ENCODE measurements around the gene HCFC1.

HCFC1 gene

GRCh38 chrX:153930011-153930910 lies 41.4 kb downstream of the HCFC1 start:
- peaks cover 6% of the 10 kb centered on the region for H3K36me3 Mint-ChIP-seq
- H3K27me3 Mint-ChIP-seq = no peaks in the 10 kb centered on the region
- H3K9me3 Mint-ChIP-seq = no peaks in the 10 kb centered on the region
- peaks cover 20% of the 10 kb centered on the region for H3K4me1 Mint-ChIP-seq
- no peak overlapping the region for H3K4me3 Mint-ChIP-seq
- no peak overlapping the region for H3K27ac Mint-ChIP-seq

DNA sequence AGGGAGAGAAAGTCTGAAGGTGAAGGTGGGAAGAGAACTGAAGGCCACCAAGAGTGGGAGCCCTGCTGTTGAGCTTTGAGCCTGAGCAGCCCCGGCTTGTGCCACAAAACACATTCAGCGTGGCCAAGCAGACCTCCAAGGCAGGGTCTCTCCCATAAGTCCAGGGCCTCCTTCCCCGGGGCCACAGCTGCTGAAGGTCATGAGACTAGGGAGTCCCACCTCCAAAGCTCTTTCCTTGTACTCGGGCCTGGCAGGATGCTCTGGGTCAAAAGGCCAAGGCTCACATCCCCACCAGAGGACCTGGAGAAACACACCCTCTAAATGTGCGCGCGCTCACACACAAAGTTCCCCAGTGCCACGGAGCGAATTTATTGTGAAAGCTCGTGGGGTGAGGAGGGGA lies 42.0 kb downstream of the HCFC1 start:
- Mint-ChIP-seq H3K9me3 (no peaks in the 10 kb centered on the region), H3K27me3 (no peaks in the 10 kb centered on the region), H3K36me3 (peaks cover 6% of the 10 kb centered on the region), H3K4me1 (peaks cover 24% of the 10 kb centered on the region), H3K27ac (no peak overlapping the region), H3K4me3 (no peak overlapping the region)

- Mint-ChIP-seq H3K4me1 (peaks cover 25% of the 10 kb centered on the region), H3K36me3 (peaks cover 6% of the 10 kb centered on the region), H3K27me3 (no peaks in the 10 kb centered on the region), H3K27ac (no peak overlapping the region), H3K4me3 (peak overlapping the region; percentile 80), H3K9me3 (no peaks in the 10 kb centered on the region)
Observed at GRCh38 chrX:153928846-153929245, 42.8 kb downstream of the HCFC1 start.

DNA sequence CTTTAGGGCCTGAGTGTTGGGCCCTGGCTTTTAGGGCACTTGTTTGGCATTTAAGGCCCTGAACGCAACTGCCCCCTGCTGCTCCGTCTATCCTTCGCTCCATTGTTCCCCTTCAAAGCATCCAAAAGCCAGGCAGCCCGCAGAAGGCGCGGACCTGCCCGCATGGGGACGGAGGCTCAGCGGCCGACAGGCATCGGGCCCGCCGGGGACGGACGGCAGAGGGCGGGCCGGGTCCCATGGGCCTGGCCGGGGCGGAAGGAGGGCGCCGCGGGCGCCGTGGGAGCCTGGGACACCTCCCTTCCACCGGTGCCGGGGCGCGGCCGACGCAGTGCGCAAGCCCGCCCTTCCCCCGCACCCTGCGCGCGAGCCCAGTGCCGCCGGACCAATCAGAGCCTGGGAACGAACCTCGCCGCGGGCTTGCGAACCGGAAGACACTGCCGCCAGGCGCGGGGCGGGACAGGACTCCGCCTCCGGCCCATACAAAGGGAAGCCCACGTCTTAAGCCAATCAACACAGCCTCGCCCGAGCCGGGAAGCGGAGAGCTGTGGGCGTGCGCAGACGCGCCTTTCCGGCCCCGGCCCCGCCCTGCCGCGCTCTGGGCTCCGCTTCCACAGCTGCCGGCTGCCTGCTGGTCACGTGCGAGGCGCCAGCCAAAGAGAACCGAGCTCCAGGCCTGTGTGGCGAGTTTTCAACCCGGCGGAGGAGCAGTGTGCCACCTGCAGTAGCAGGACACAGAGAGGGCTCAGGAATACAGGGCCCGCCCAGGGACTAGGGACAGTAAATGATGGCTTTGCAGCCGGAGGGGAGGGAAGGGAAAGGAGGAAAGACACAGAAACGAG lies 43.5 kb downstream of the HCFC1 start:
- Mint-ChIP-seq H3K27ac (peak overlapping the region; percentile 90), H3K36me3 (peaks cover 6% of the 10 kb centered on the region), H3K9me3 (no peaks in the 10 kb centered on the region), H3K27me3 (no peaks in the 10 kb centered on the region), H3K4me1 (peaks cover 27% of the 10 kb centered on the region), H3K4me3 (peak overlapping the region; percentile 94)

DNA sequence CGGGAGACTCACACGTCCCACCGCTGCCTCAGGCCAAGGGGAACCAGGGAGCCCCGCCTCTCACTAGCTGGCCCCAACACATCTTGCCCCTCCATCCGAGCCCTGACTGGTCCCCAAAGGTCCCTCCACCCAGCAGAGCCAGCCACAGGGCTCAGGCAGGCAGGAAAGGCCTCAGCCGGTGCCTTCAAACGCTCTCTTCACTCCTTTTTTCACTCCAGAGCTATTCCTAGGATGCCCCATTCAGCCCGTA lies 44.0 kb downstream of the HCFC1 start:
- H3K4me1 Mint-ChIP-seq = peaks cover 30% of the 10 kb centered on the region
- no peaks in the 10 kb centered on the region for H3K27me3 Mint-ChIP-seq
- H3K36me3 Mint-ChIP-seq = peaks cover 6% of the 10 kb centered on the region
- peak overlapping the region; percentile 90 for H3K27ac Mint-ChIP-seq
- no peaks in the 10 kb centered on the region for H3K9me3 Mint-ChIP-seq
- peak overlapping the region; percentile 91 for H3K4me3 Mint-ChIP-seq

DNA sequence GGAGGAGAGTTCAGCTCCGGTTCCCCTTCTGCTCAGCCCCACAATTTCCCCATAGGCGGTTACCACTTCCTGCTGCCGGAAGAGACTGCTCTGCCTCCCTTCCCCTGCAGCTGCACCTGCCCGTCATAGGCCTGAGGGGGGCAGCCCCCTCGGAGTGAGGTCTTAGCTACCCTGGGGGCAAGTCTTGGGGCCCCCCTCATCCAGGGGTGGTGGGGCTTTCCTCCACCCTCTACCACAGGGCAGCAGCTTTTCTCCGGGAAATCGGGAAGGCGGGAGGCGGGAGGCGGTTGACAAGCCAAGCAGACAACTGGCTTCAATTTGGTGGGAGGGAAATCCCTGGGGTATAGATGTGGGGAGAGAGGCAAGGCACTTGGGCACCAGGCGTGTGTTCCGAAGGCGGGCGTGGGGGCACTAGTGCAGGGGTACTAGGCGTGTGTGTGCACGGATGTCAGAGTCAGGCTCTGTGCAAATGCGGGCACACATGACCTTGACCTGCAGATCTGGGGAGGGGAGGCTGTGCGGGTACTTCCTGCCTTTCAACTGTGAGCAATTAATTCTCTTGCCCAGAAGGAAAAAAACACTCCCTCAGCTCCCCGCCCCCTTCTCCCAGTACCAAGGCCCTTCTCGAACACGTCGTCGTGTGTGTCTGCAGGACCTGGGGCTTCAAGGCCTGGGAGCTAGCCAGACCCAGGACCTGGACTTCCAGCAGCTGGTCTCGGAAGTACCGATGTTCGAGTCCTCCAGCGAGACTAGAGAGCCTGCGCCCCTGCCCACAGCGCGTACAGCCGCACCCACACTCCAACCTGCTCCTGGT lies 44.6 kb downstream of the HCFC1 start:
- Mint-ChIP-seq H3K36me3 (peaks cover 6% of the 10 kb centered on the region), H3K4me1 (peaks cover 35% of the 10 kb centered on the region), H3K27me3 (no peaks in the 10 kb centered on the region), H3K4me3 (peak overlapping the region; percentile 91), H3K9me3 (no peaks in the 10 kb centered on the region), H3K27ac (peak overlapping the region; percentile 90)

DNA sequence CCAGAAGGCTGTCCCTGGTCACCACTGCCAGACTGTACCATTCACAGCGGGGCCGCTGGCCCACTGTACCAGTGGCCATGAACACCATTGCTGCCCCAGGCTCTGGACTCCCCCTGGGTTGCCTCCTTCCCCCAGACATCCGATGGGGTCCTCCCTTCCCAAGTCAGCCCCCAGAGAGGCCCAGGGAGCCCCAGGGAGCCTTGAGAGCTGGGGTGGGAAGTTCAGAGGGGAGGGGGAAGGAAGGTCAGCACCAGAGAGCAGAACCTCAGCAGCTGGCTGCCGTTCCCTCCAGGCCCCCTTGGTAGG lies 45.1 kb downstream of the HCFC1 start:
- peaks cover 35% of the 10 kb centered on the region for H3K4me1 Mint-ChIP-seq
- no peaks in the 10 kb centered on the region for H3K9me3 Mint-ChIP-seq
- H3K4me3 Mint-ChIP-seq = peak overlapping the region; percentile 91
- peak overlapping the region; percentile 90 for H3K27ac Mint-ChIP-seq
- peaks cover 4% of the 10 kb centered on the region for H3K36me3 Mint-ChIP-seq
- no peaks in the 10 kb centered on the region for H3K27me3 Mint-ChIP-seq

DNA sequence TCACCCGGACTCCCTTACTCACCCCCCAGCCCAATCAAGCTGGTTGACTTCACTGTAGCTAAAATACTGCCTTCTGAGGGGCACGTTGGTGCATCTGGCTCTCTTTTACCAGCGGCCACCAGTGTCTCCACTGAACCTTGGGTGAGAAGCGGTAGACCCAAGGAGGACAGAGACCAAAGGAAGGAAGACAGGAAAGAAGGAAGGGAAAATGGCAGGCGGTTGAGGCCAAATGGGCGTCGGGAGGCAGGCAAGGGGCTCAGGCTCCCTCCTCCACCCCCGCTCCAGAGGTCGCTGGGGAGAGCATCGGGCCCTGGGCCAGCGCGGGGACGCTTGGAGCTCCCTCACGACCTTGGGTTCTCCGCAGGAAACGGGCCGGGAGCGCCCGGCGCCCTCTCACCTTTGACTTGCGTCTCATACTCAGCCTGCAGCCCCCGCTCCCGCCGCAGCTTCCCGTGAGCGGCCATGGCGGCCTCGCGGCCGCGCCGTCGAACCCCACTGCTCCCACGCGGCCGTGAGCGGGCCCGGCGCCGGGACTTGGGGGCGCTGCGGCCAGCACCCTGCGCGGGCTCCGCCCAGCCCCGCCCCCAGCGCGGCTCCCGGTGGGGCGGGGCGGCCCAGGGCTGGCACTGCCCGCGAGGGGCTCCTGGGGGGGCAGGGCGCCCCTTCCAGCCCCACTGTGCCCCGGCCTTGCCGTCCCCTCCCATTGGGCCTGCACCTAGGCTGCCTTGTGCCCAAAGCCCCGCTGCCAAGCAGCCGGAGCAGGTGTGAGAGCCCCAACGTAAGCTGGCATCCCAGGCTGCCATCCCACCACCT lies 45.7 kb downstream of the HCFC1 start, which contains the start of gene ARHGAP4:
Gene ARHGAP4 (minus strand): TSS at position 526 of the 813 bp plus-strand sequence. CDS start 62 bp downstream, at position 464.
- Mint-ChIP-seq H3K9me3 (no peaks in the 10 kb centered on the region), H3K4me1 (peaks cover 33% of the 10 kb centered on the region), H3K27ac (peak within 1 kb of the TSS; percentile 95), H3K36me3 (peaks cover 2% of the 10 kb centered on the region), H3K27me3 (no peaks in the 10 kb centered on the region), H3K4me3 (peak within 1 kb of the TSS; percentile 91)

- peaks cover 33% of the 10 kb centered on the region for H3K4me1 Mint-ChIP-seq
Observed at GRCh38 chrX:153925387-153925738, 46.3 kb downstream of the HCFC1 start.

DNA sequence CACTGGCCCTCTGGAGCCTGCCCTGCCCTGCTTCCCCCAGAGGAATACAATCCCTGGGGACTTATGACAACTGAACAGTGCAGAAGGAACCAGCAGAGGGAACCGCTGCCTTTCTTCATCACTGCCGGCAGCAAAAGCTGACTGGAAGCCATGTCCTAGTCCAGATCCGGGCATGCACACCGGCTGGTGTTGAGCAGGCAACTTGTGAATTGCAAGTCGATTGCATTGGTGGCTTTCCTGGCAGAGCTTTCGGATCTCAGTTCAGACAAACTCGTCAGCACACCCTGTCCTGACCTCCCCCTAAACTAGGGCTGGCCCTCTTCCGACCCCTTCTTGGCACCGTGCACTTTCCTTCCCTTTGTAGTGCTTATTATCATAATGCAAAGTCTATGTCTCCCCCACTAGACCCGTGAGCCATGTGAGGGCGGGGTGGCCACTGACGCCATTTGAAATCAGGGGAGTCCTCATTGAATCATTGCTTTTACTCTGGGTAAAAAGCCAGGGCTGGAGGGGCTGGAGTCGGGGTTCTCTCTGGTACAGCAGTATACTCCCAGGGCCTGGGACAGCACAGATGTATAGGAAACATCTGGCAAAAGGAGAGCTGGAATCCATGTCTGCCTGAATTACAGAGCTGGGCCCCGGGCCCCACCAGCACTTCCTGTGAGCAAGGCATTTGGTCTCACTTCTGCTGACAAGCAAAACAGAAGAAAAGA lies 47.3 kb downstream of the HCFC1 start:
- peaks cover 38% of the 10 kb centered on the region for H3K4me1 Mint-ChIP-seq
- no peaks in the 10 kb centered on the region for H3K9me3 Mint-ChIP-seq
- H3K27me3 Mint-ChIP-seq = no peaks in the 10 kb centered on the region
- H3K27ac Mint-ChIP-seq = peak overlapping the region; percentile 62
- peak overlapping the region; percentile 91 for H3K4me3 Mint-ChIP-seq
- H3K36me3 Mint-ChIP-seq = peaks cover 2% of the 10 kb centered on the region

More at GRCh38 chrX:153925387-153925738, 46.3 kb downstream of the HCFC1 start:
- Mint-ChIP-seq H3K27ac (peak overlapping the region; percentile 95), H3K36me3 (peaks cover 2% of the 10 kb centered on the region), H3K4me3 (peak overlapping the region; percentile 91), H3K27me3 (no peaks in the 10 kb centered on the region), H3K9me3 (no peaks in the 10 kb centered on the region)

GRCh38 chrX:153922932-153923857 lies 48.4 kb downstream of the HCFC1 start:
- Mint-ChIP-seq H3K4me1 (peaks cover 30% of the 10 kb centered on the region), H3K4me3 (peak overlapping the region; percentile 75), H3K27me3 (no peaks in the 10 kb centered on the region), H3K9me3 (no peaks in the 10 kb centered on the region), H3K27ac (peak overlapping the region; percentile 74), H3K36me3 (no peaks in the 10 kb centered on the region)

GRCh38 chrX:153921511-153922446 lies 49.8 kb downstream of the HCFC1 start:
- no peaks in the 10 kb centered on the region for H3K27me3 Mint-ChIP-seq
- H3K27ac Mint-ChIP-seq = peak overlapping the region; percentile 67
- no peaks in the 10 kb centered on the region for H3K36me3 Mint-ChIP-seq
- peaks cover 30% of the 10 kb centered on the region for H3K4me1 Mint-ChIP-seq
- peak overlapping the region; percentile 75 for H3K4me3 Mint-ChIP-seq
- no peaks in the 10 kb centered on the region for H3K9me3 Mint-ChIP-seq

GRCh38 chrX:153921070-153921469 lies 50.5 kb downstream of the HCFC1 start:
- Mint-ChIP-seq H3K9me3 (no peaks in the 10 kb centered on the region), H3K27me3 (no peaks in the 10 kb centered on the region), H3K4me3 (no peak overlapping the region), H3K27ac (no peak overlapping the region), H3K36me3 (no peaks in the 10 kb centered on the region), H3K4me1 (peaks cover 30% of the 10 kb centered on the region)

All from activated naive CD4-positive, alpha-beta T cell treated with anti-CD3 and anti-CD28 coated beads, Interleukin-2, amount 50 U/mL, for 24 hours (primary cell).